ENCODE results near the gene CLEC18A. TPM values are rescaled to one million over a fixed set of nuclear protein-coding genes. Genes with fewer than 3 reads are reported as not detected.
"Not testable (repeated sequence)": the region's sequence is repeated elsewhere in the genome, so short reads cannot be mapped to it uniquely, and the experiment has no call there.

The CLEC18A gene
- total and polyA plus RNA-seq, 2 donors (not counting 1 experiment from before 2014, with no cell fraction given) = 0.52 to 2.2 TPM

GRCh38 chr16:69968125-69968524 is 17.0 kb downstream of the CLEC18A start:
- H3K4me3 ChIP-seq (ENCODE audit: control extremely low read depth in 1 of 5, extremely low read depth in 1 of 5, insufficient read depth in 1 of 5, low read depth in 2 of 5, low read length in 4 of 5); DNase-seq; H3K27me3 Mint-ChIP-seq; H3K4me1 ChIP-seq (ENCODE audit: control insufficient read depth in 2 of 2, insufficient read depth in 2 of 2, low read length in 2 of 2); intact Hi-C loops (cut with micrococcal nuclease); ATAC-seq (ENCODE audit: low read depth); H3K79me2 ChIP-seq (ENCODE audit: control insufficient read depth, insufficient read depth, low read length); H3K27ac Mint-ChIP-seq; H3K9ac ChIP-seq (ENCODE audit: low read length); POLR2A ChIA-PET; H3K4me1 Mint-ChIP-seq; H2AFZ ChIP-seq (ENCODE audit: insufficient read depth, low read depth, low read length, poor library complexity, severe bottlenecking); H3K4me2 ChIP-seq (replicated peaks; ENCODE audit: low read depth, low read length, poor library complexity, severe bottlenecking); H3K9me3 Mint-ChIP-seq (ENCODE audit: insufficient read depth); H3K27me3 ChIP-seq (replicated peaks in 1 of 4; ENCODE audit: control extremely low read depth in 1 of 4, control insufficient read depth in 3 of 4, insufficient read depth in 4 of 4, low read length in 3 of 4); H3K36me3 ChIP-seq (replicated peaks in 1 of 2; ENCODE audit: control extremely low read depth in 1 of 2, control insufficient read depth in 1 of 2, extremely low read depth in 1 of 2, insufficient read depth in 2 of 2, low read length in 1 of 2); H3K27ac ChIP-seq (ENCODE audit: low read length in 2 of 2); H3K4me3 Mint-ChIP-seq; CTCF ChIA-PET; H3K9me3 ChIP-seq (ENCODE audit: control extremely low read depth in 1 of 3, control insufficient read depth in 2 of 3, insufficient read depth in 1 of 3, low read length in 2 of 3); H4K20me1 ChIP-seq (ENCODE audit: control insufficient read depth, insufficient read depth, low read length, poor library complexity, severe bottlenecking): not testable (repeated sequence)
- WGBS (ENCODE audit: insufficient coverage) = no CpG with 5 or more reads among the region's 10 CpGs

GRCh38 chr16:69969657-69970056 is 18.5 kb downstream of the CLEC18A start:
- H3K4me1 Mint-ChIP-seq; H3K79me2 ChIP-seq (ENCODE audit: control insufficient read depth, insufficient read depth, low read length); H3K9ac ChIP-seq (ENCODE audit: low read length); intact Hi-C loops (cut with micrococcal nuclease); H3K27me3 ChIP-seq (replicated peaks in 1 of 4; ENCODE audit: control extremely low read depth in 1 of 4, control insufficient read depth in 3 of 4, insufficient read depth in 4 of 4, low read length in 3 of 4); H3K4me3 ChIP-seq (ENCODE audit: control extremely low read depth in 1 of 5, extremely low read depth in 1 of 5, insufficient read depth in 1 of 5, low read depth in 2 of 5, low read length in 4 of 5); H3K4me2 ChIP-seq (replicated peaks; ENCODE audit: low read depth, low read length, poor library complexity, severe bottlenecking); H3K4me1 ChIP-seq (ENCODE audit: control insufficient read depth in 2 of 2, insufficient read depth in 2 of 2, low read length in 2 of 2); DNase-seq; H3K27me3 Mint-ChIP-seq; POLR2A ChIA-PET; H3K27ac Mint-ChIP-seq; H3K4me3 Mint-ChIP-seq; H4K20me1 ChIP-seq (ENCODE audit: control insufficient read depth, insufficient read depth, low read length, poor library complexity, severe bottlenecking); CTCF ChIA-PET; ATAC-seq (ENCODE audit: low read depth); H3K36me3 ChIP-seq (replicated peaks in 1 of 2; ENCODE audit: control extremely low read depth in 1 of 2, control insufficient read depth in 1 of 2, extremely low read depth in 1 of 2, insufficient read depth in 2 of 2, low read length in 1 of 2); H3K27ac ChIP-seq (ENCODE audit: low read length in 2 of 2); H2AFZ ChIP-seq (ENCODE audit: insufficient read depth, low read depth, low read length, poor library complexity, severe bottlenecking); H3K9me3 Mint-ChIP-seq (ENCODE audit: insufficient read depth); H3K9me3 ChIP-seq (ENCODE audit: control extremely low read depth in 1 of 3, control insufficient read depth in 2 of 3, insufficient read depth in 1 of 3, low read length in 2 of 3): not testable (repeated sequence)
- WGBS (ENCODE audit: insufficient coverage) = no CpG with 5 or more reads among the region's 4 CpGs

- not testable (repeated sequence) for H3K4me3 Mint-ChIP-seq
Observed at GRCh38 chr16:69972120-69972519, 21.0 kb downstream of the CLEC18A start.

GRCh38 chr16:69972935-69973334 is 21.8 kb downstream of the CLEC18A start:
- H3K4me3 Mint-ChIP-seq = not testable (repeated sequence)

More at GRCh38 chr16:69972120-69972519, 21.0 kb downstream of the CLEC18A start:
- H3K27ac Mint-ChIP-seq; H3K79me2 ChIP-seq (ENCODE audit: control insufficient read depth, insufficient read depth, low read length); DNase-seq; H4K20me1 ChIP-seq (ENCODE audit: control insufficient read depth, insufficient read depth, low read length, poor library complexity, severe bottlenecking); H3K4me3 ChIP-seq (ENCODE audit: control extremely low read depth in 1 of 5, extremely low read depth in 1 of 5, insufficient read depth in 1 of 5, low read depth in 2 of 5, low read length in 4 of 5); H3K27ac ChIP-seq (ENCODE audit: low read length in 2 of 2); H3K4me2 ChIP-seq (replicated peaks; ENCODE audit: low read depth, low read length, poor library complexity, severe bottlenecking); POLR2A ChIA-PET; H3K4me1 Mint-ChIP-seq; H3K27me3 ChIP-seq (replicated peaks in 1 of 4; ENCODE audit: control extremely low read depth in 1 of 4, control insufficient read depth in 3 of 4, insufficient read depth in 4 of 4, low read length in 3 of 4); H3K27me3 Mint-ChIP-seq; ATAC-seq (ENCODE audit: low read depth); H2AFZ ChIP-seq (ENCODE audit: insufficient read depth, low read depth, low read length, poor library complexity, severe bottlenecking); CTCF ChIA-PET; H3K36me3 ChIP-seq (replicated peaks in 1 of 2; ENCODE audit: control extremely low read depth in 1 of 2, control insufficient read depth in 1 of 2, extremely low read depth in 1 of 2, insufficient read depth in 2 of 2, low read length in 1 of 2); H3K9me3 ChIP-seq (ENCODE audit: control extremely low read depth in 1 of 3, control insufficient read depth in 2 of 3, insufficient read depth in 1 of 3, low read length in 2 of 3); H3K9me3 Mint-ChIP-seq (ENCODE audit: insufficient read depth); intact Hi-C loops (cut with micrococcal nuclease); H3K4me1 ChIP-seq (ENCODE audit: control insufficient read depth in 2 of 2, insufficient read depth in 2 of 2, low read length in 2 of 2); H3K9ac ChIP-seq (ENCODE audit: low read length): not testable (repeated sequence)
- WGBS (ENCODE audit: insufficient coverage) = no CpG with 5 or more reads among the region's 7 CpGs

More at GRCh38 chr16:69972935-69973334, 21.8 kb downstream of the CLEC18A start:
- H3K79me2 ChIP-seq (ENCODE audit: control insufficient read depth, insufficient read depth, low read length); H3K27ac Mint-ChIP-seq; intact Hi-C loops (cut with micrococcal nuclease); H3K4me1 Mint-ChIP-seq; ATAC-seq (ENCODE audit: low read depth); H3K4me3 ChIP-seq (ENCODE audit: control extremely low read depth in 1 of 5, extremely low read depth in 1 of 5, insufficient read depth in 1 of 5, low read depth in 2 of 5, low read length in 4 of 5); H3K9ac ChIP-seq (ENCODE audit: low read length); POLR2A ChIA-PET; H3K9me3 ChIP-seq (ENCODE audit: control extremely low read depth in 1 of 3, control insufficient read depth in 2 of 3, insufficient read depth in 1 of 3, low read length in 2 of 3); H3K9me3 Mint-ChIP-seq (ENCODE audit: insufficient read depth); H3K4me1 ChIP-seq (ENCODE audit: control insufficient read depth in 2 of 2, insufficient read depth in 2 of 2, low read length in 2 of 2); H3K27me3 Mint-ChIP-seq; H3K27ac ChIP-seq (ENCODE audit: low read length in 2 of 2); H2AFZ ChIP-seq (ENCODE audit: insufficient read depth, low read depth, low read length, poor library complexity, severe bottlenecking); CTCF ChIA-PET; DNase-seq; H3K36me3 ChIP-seq (replicated peaks in 1 of 2; ENCODE audit: control extremely low read depth in 1 of 2, control insufficient read depth in 1 of 2, extremely low read depth in 1 of 2, insufficient read depth in 2 of 2, low read length in 1 of 2); H4K20me1 ChIP-seq (ENCODE audit: control insufficient read depth, insufficient read depth, low read length, poor library complexity, severe bottlenecking); H3K27me3 ChIP-seq (replicated peaks in 1 of 4; ENCODE audit: control extremely low read depth in 1 of 4, control insufficient read depth in 3 of 4, insufficient read depth in 4 of 4, low read length in 3 of 4); H3K4me2 ChIP-seq (replicated peaks; ENCODE audit: low read depth, low read length, poor library complexity, severe bottlenecking): not testable (repeated sequence)
- no CpG with 5 or more reads among the region's 8 CpGs for WGBS (ENCODE audit: insufficient coverage)

Measured in B cell (primary cell).